Calu3 (cell line): Measurements from ENCODE around the gene LSM11. TPM values are rescaled to one million over a fixed set of nuclear protein-coding genes. Genes with fewer than 3 reads are reported as not detected.
A peak's percentile ranks its signal among the peaks of the same experiment; 100 is the strongest.
"Not testable (repeated sequence)": the region's sequence is repeated elsewhere in the genome, so short reads cannot be mapped to it uniquely, and the experiment has no call there.

ENCODE experiments used
- BruUV-seq: library from RNA; stranded (reverse); fragments of 400-500 nt; replicated peaks from 2 replicates; lab custom pipeline; 2021; lab: Mats Ljungman, UMichigan
- CTCF ChIA-PET: fragments of 300-600 bp; sonication (Branson Sonifier 250); formaldehyde crosslinking; loops from one replicate; lab custom pipeline; 2022; ENCODE audit warnings: antibody characterized with exemption; lab: Charles Lee
- DNase-seq: peaks from one replicate; pipeline ENCODE4 v3.0.0; 2022
- H3K27ac Mint-ChIP-seq: one replicate; pipeline ENCODE4 v1.8.0; 2022; ENCODE audit warnings: mixed read lengths; ENCODE audit not compliant: unreplicated experiment
- H3K27me3 Mint-ChIP-seq: one replicate; pipeline ENCODE4 v1.8.0; 2022; ENCODE audit warnings: mixed read lengths; ENCODE audit not compliant: unreplicated experiment
- H3K36me3 Mint-ChIP-seq: one replicate; pipeline ENCODE4 v1.8.0; 2022; ENCODE audit warnings: mild to moderate bottlenecking, moderate library complexity, mixed read lengths; ENCODE audit not compliant: insufficient read depth, unreplicated experiment
- H3K4me1 Mint-ChIP-seq: one replicate; pipeline ENCODE4 v1.8.0; 2022; ENCODE audit warnings: mild to moderate bottlenecking, low read depth, mixed read lengths; ENCODE audit not compliant: unreplicated experiment
- H3K4me3 Mint-ChIP-seq: one replicate; pipeline ENCODE4 v1.8.0; 2022; ENCODE audit warnings: mild to moderate bottlenecking, low read depth, moderate library complexity, mixed read lengths; ENCODE audit not compliant: unreplicated experiment
- H3K9me3 Mint-ChIP-seq: one replicate; pipeline ENCODE4 v1.8.0; 2022; ENCODE audit warnings: low read depth, mixed read lengths; ENCODE audit not compliant: unreplicated experiment
- intact Hi-C: fragments of 100-400 bp; cut with micrococcal nuclease; formaldehyde crosslinking; loops from one replicate; pipeline ENCODE4 v1.10.0; 2022; ENCODE audit not compliant: unreplicated experiment
- total RNA-seq: library from RNA; stranded (reverse); gene quantifications from 2 replicates; pipeline ENCODE4 v1.2.3, GENCODE V29; 2022
- TF ChIP-seq, protein P1 (sequence below): fragments of 200-600 bp; IDR thresholded peaks from one replicate; pipeline ENCODE4 v1.8.0; 2022; ENCODE audit warnings: antibody characterized with exemption; ENCODE audit not compliant: unreplicated experiment

Gene LSM11
- total RNA-seq, 1 experiment from 2014 or later: 4.6 TPM

DNA sequence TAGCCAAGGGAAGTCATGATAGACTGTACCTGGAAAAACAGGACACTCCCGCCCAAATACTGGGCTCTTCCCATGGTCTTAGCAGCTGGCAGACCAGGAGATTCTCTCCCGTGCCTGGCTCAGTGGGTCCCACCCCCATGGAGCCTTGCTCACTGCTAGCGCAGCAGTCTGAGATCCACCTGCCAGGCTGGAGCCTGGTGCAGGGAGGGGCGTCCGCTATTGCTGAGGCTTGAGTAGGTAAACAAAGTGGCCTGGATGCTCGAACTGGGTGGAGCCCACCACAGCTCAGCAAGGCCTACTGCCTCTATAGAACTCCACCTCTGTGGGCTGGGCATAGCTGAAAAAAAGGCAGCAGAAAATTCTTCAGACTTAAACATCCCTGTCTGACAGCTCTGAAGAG lies 22.4 kb upstream of the LSM11 start:
- Mint-ChIP-seq H3K4me3 (no peak overlapping the region), H3K4me1 (no peaks in the 10 kb centered on the region), H3K27me3 (no peaks in the 10 kb centered on the region), H3K9me3 (peaks cover 4% of the 10 kb centered on the region), H3K27ac (no peak overlapping the region), H3K36me3 (no peaks in the 10 kb centered on the region)
- BruUV-seq: no TSS peak
- CTCF ChIA-PET: interaction anchor here (0.7 to 0.9 kb wide), 2 partner anchors 10 to 17 kb away, joined by 4 to 5 read pairs; no protein-coding TSS in a partner anchor
- TF ChIP-seq, protein P1, sequence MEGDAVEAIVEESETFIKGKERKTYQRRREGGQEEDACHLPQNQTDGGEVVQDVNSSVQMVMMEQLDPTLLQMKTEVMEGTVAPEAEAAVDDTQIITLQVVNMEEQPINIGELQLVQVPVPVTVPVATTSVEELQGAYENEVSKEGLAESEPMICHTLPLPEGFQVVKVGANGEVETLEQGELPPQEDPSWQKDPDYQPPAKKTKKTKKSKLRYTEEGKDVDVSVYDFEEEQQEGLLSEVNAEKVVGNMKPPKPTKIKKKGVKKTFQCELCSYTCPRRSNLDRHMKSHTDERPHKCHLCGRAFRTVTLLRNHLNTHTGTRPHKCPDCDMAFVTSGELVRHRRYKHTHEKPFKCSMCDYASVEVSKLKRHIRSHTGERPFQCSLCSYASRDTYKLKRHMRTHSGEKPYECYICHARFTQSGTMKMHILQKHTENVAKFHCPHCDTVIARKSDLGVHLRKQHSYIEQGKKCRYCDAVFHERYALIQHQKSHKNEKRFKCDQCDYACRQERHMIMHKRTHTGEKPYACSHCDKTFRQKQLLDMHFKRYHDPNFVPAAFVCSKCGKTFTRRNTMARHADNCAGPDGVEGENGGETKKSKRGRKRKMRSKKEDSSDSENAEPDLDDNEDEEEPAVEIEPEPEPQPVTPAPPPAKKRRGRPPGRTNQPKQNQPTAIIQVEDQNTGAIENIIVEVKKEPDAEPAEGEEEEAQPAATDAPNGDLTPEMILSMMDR: no peak
- no peak for DNase-seq
- intact Hi-C loops: no loop called here

DNA sequence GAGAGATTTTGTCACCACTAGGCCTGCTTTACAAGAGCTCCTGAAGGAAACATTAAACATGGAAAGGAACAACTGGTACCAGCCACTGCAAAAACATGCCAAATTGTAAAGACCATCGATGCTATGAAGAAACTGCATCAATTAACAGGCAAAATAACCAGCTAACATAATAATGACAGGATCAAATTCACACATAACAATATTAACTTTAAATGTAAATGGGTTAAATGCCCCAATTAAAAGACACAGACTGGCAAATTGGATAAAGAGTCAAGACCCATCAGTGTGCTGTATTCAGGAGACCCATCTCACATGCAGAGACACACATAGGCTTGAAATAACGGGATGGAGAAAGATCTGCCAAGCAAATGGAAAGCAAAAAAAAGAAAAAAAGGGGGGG lies 20.6 kb upstream of the LSM11 start:
- CTCF ChIA-PET, H3K9me3 Mint-ChIP-seq, H3K4me3 Mint-ChIP-seq, H3K27ac Mint-ChIP-seq, intact Hi-C loops, H3K4me1 Mint-ChIP-seq, DNase-seq, H3K27me3 Mint-ChIP-seq, BruUV-seq, H3K36me3 Mint-ChIP-seq: not testable (repeated sequence)

DNA sequence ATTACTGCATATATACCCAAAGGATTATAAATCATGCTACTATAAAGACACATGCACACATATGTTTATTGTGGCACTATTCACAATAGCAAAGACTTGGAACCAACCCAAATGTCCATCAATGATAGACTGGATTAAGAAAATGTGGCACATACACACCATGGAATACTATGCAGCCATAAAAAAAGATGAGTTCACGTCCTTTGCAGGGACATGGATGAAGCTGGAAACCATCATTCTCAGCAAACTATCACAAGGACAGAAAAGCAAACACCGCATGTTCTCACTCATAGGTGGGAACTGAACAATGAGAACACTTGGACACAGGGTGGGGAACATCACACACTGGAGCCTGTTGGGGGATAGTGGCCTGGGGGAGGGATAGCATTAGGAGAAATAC lies 16.9 kb upstream of the LSM11 start:
- intact Hi-C loops, H3K9me3 Mint-ChIP-seq, BruUV-seq, H3K27ac Mint-ChIP-seq, DNase-seq, CTCF ChIA-PET, H3K27me3 Mint-ChIP-seq, H3K4me3 Mint-ChIP-seq, H3K4me1 Mint-ChIP-seq: not testable (repeated sequence)
- peaks cover 11% of the 10 kb centered on the region for H3K36me3 Mint-ChIP-seq

DNA sequence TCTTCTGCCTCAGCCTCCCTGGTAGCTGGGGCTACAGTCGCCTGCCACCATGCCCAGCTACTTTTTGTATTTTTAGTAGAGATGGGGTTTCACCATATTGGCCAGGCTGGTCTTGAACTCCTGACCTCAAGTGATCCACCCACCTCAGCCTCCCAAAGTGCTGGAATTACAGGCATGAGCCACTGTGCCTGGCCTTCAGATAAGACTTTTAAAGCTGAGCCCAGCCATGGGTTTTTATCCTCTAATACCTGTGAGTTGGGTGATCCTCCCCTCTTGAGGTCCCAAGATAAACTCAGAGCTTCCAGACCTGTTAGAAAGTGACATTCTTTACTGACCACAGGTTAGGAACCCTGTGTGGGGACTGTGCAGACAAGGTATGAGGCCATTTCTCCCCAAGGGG lies 15.7 kb upstream of the LSM11 start:
- H3K4me3 Mint-ChIP-seq, H3K9me3 Mint-ChIP-seq, DNase-seq, intact Hi-C loops, H3K27ac Mint-ChIP-seq, BruUV-seq, CTCF ChIA-PET, H3K4me1 Mint-ChIP-seq, H3K27me3 Mint-ChIP-seq: not testable (repeated sequence)
- peaks cover 16% of the 10 kb centered on the region for H3K36me3 Mint-ChIP-seq

DNA sequence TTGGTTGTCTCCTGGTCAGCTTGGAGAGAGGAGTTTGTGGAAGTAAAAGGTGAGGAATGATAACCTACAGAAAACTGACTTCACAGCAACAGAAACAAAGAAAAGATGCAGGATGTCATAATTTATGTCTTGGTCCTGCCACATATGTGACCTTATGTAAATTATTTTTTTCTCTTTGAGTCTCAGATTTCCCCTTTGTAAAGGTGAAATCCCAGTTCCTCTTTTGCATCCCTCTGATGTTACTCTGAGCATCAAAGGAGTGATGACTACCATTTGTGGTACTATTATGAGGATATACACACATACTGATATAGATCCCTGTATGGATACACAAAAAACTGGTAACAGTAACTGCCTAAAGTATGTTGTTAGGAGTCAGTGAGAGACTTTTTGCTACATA lies 13.7 kb upstream of the LSM11 start:
- no peak for DNase-seq
- TF ChIP-seq, protein P1: no peak
- Mint-ChIP-seq H3K9me3 (peaks cover 4% of the 10 kb centered on the region), H3K27ac (no peak overlapping the region), H3K4me3 (no peak overlapping the region), H3K36me3 (peaks cover 16% of the 10 kb centered on the region), H3K27me3 (no peaks in the 10 kb centered on the region), H3K4me1 (peaks cover 9% of the 10 kb centered on the region)
- CTCF ChIA-PET: no interaction called here
- BruUV-seq: no TSS peak
- intact Hi-C loops: no loop called here

DNA sequence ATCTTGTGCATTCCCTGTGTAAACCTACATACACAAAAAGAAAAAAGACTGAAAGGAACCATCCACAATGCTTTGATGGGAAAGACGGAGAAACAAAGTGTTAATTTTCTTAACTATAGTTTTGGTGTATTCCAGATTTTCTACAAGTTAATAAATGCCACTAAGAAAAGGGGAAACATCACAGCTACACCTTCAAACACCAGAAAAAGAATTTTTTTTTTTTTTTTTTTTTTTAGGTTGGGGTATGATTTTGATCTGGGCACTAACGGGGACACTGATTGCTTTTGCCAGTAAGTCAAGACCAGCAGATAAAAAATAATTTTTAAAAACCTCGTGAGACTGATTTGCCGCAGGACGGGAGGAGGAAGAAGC lies 12.6 kb upstream of the LSM11 start:
- TF ChIP-seq, protein P1: no peak
- peaks cover 9% of the 10 kb centered on the region for H3K4me1 Mint-ChIP-seq
- intact Hi-C loops: no loop called here
- no peaks in the 10 kb centered on the region for H3K27me3 Mint-ChIP-seq
- no peaks in the 10 kb centered on the region for H3K9me3 Mint-ChIP-seq
- H3K4me3 Mint-ChIP-seq: peak overlapping the region; percentile 89
- BruUV-seq: no TSS peak
- no peak for DNase-seq
- H3K36me3 Mint-ChIP-seq: peaks cover 16% of the 10 kb centered on the region
- peak overlapping the region; percentile 97 for H3K27ac Mint-ChIP-seq
- CTCF ChIA-PET: interaction anchor here (0.6 to 1.0 kb wide), 10 partner anchors 10 to 1364 kb away, joined by 3 to 10 read pairs (median 4); partner anchors contain the start of gene LSM11
